Activated CD8-positive, alpha-beta memory T cell treated with anti-CD3 and anti-CD28 coated beads, Interleukin-2, amount 10 ng/mL, durations not matched to agents 7 days and 5 days (primary cell): ENCODE results near the gene RNF145. TPM values are rescaled to one million over a fixed set of nuclear protein-coding genes. Genes with fewer than 3 reads are reported as not detected.
A peak's percentile ranks its signal among the peaks of the same experiment; 100 is the strongest.
"Not testable (repeated sequence)": the region's sequence is repeated elsewhere in the genome, so short reads cannot be mapped to it uniquely, and the experiment has no call there.

Source experiments
- ATAC-seq: fragments of 150-1000 bp; cut with Tn5 transposase; one replicate; pipeline ENCODE4 v1.10.0; 2021; ENCODE audit warnings: moderate library complexity
- CTCF ChIA-PET: fragments of 350-600 bp; sonication (Branson Sonifier 250); formaldehyde crosslinking; loops from one replicate; lab custom pipeline; 2021; ENCODE audit warnings: antibody characterized with exemption; lab: Charles Lee
- DNase-seq: peaks from one replicate; pipeline ENCODE4 v3.0.0-alpha.2; 2020
- H3K27ac Mint-ChIP-seq: one replicate; pipeline ENCODE4 v1.8.0; 2021; ENCODE audit warnings: mild to moderate bottlenecking, mixed read lengths
- H3K27me3 Mint-ChIP-seq: one replicate; pipeline ENCODE4 v1.8.0; 2021; ENCODE audit warnings: mixed read lengths
- H3K36me3 Mint-ChIP-seq: one replicate; pipeline ENCODE4 v1.8.0; 2021; ENCODE audit warnings: mild to moderate bottlenecking, mixed read lengths
- H3K4me1 Mint-ChIP-seq: one replicate; pipeline ENCODE4 v1.8.0; 2021; ENCODE audit warnings: mixed read lengths
- H3K4me3 Mint-ChIP-seq: one replicate; pipeline ENCODE4 v1.8.0; 2021; ENCODE audit warnings: mild to moderate bottlenecking, moderate library complexity, mixed read lengths
- H3K9me3 Mint-ChIP-seq: one replicate; pipeline ENCODE4 v1.8.0; 2022; ENCODE audit warnings: low read depth, mixed read lengths
- total RNA-seq, 2 experiments: library from RNA; stranded (reverse); gene quantifications; one replicate each; pipeline ENCODE4 v1.2.3, GENCODE V29; 2021

Gene RNF145
- total RNA-seq, 2 experiments from 2014 or later, result 93.9 to 111 TPM

DNA sequence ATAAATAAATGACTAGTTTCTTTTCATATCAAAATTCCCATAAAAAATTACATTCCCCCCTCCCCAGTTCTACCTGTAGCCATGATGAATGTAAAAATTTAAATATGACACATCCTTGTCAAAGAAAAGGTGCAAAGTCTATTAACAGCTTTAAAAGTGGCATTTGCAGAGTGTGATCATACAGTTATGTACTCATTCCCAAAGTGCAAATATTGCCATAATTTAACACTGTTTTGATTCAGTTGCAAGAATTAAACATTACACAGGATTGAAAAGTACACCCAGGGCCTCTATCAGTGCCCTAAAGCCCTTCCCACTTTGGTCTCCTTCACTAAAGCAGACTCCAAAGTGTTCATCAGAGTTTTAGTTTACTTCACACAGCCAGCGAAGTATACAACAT, 51.8 kb downstream of the RNF145 start:
- DNase-seq, result no peak
- peaks cover 33% of the 10 kb centered on the region for H3K36me3 Mint-ChIP-seq
- no peaks in the 10 kb centered on the region for H3K27me3 Mint-ChIP-seq
- no peak overlapping the region for H3K4me3 Mint-ChIP-seq
- peaks cover 20% of the 10 kb centered on the region for H3K4me1 Mint-ChIP-seq
- H3K27ac Mint-ChIP-seq, result no peak overlapping the region
- CTCF ChIA-PET, result interaction anchor here (0.7 to 3.3 kb wide), 25 partner anchors 10 to 830 kb away, joined by 3 to 58 read pairs (median 5); no protein-coding TSS in a partner anchor
- H3K9me3 Mint-ChIP-seq, result no peaks in the 10 kb centered on the region
- no peak for ATAC-seq

DNA sequence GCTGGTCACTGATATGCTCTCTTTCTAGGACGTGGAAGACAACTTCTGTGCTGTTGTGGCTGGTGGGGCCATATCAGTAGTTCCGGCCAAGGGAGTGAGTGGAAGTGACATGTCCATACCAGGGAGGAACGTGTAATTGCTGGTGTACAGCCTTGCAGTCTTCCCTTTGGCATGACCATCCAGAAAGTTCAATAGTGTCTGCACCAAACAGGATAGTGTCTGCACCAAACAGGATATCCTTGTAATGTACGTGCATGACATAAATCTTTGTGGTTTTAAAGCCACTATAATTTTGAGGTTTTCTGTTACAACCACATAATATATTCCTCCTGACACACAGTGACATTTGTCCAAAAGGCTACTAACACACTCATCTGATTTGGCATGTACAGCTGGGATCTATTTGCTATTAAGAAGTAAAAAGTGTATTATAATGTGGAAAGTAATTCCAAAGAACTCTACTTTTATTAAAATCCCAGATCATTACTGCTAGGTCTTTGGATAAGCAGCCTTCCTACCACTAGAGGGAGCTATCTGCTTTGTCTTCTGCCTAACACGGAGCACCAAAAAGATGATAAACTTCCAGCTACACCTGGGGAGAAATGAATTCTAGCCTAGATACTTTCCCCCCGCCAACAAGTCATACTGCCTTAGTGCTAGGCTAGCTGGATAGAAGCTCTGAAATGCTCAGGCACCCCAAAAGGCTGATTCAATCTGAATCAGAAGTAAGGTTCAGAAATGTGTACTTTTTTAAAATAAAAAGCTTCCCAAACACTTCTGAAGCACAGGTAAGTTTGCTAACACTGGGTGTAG, 52.7 kb downstream of the RNF145 start:
- DNase-seq (peak; percentile 46), ATAC-seq (peak; percentile 86)
- no peak overlapping the region for H3K27ac Mint-ChIP-seq
- no peaks in the 10 kb centered on the region for H3K27me3 Mint-ChIP-seq
- CTCF ChIA-PET, result interaction anchor here (0.7 to 3.3 kb wide), 37 partner anchors 9 to 831 kb away, joined by 3 to 58 read pairs (median 4); no protein-coding TSS in a partner anchor
- H3K36me3 Mint-ChIP-seq, result peaks cover 29% of the 10 kb centered on the region
- no peak overlapping the region for H3K4me3 Mint-ChIP-seq
- H3K4me1 Mint-ChIP-seq, result peaks cover 17% of the 10 kb centered on the region
- H3K9me3 Mint-ChIP-seq, result no peaks in the 10 kb centered on the region

DNA sequence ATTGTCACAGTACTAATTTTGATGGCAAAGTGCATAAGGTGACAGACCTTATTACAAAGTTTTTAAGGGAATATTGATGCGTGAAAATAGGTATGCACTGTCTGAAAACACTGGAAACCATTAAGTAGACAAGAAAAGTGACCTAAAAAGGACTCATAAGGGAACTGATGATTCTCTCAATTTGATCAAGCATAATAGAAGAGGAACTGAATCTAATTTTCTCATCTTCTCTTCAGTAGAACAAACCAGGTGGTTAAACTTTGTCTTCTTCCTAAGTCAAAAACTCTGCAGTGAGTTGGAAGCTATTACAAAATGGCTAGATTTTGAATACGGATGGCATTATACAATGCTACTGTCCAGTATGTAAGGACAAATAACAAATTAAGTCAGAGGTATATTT, 53.4 kb downstream of the RNF145 start:
- peaks cover 24% of the 10 kb centered on the region for H3K36me3 Mint-ChIP-seq
- ATAC-seq, result no peak
- no peaks in the 10 kb centered on the region for H3K9me3 Mint-ChIP-seq
- no peak for DNase-seq
- H3K27ac Mint-ChIP-seq, result no peak overlapping the region
- no peak overlapping the region for H3K4me3 Mint-ChIP-seq
- H3K4me1 Mint-ChIP-seq, result peaks cover 17% of the 10 kb centered on the region
- peaks cover 2% of the 10 kb centered on the region for H3K27me3 Mint-ChIP-seq
- CTCF ChIA-PET, result interaction anchor here (1.1 to 3.3 kb wide), 16 partner anchors 12 to 831 kb away, joined by 3 to 58 read pairs (median 7); no protein-coding TSS in a partner anchor

DNA sequence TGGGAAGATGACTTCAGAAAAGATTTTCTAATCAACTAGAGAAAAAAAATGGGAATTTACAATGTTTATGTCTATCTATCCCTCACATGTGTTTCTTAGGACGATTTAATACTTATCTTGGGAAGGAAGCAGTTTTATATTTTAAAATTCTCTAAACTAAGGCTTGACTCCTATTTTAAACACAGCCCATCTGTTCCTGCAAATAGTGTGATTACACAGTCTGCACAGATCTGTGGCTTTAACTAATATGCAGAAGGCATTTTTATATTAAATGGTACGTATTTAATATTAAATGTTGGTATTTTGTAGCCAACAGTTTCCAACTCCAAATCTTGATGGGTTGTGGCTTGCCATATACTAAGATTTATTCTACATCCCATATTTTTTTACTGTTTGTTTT, 56.5 kb downstream of the RNF145 start:
- H3K27ac Mint-ChIP-seq, result no peak overlapping the region
- H3K4me3 Mint-ChIP-seq, result no peak overlapping the region
- ATAC-seq, result no peak
- H3K27me3 Mint-ChIP-seq, result peaks cover 13% of the 10 kb centered on the region
- peaks cover 14% of the 10 kb centered on the region for H3K4me1 Mint-ChIP-seq
- CTCF ChIA-PET, result interaction anchor here (0.8 to 1.2 kb wide), 2 partner anchors 17 to 20 kb away, joined by 3 read pairs; no protein-coding TSS in a partner anchor
- H3K9me3 Mint-ChIP-seq, result no peaks in the 10 kb centered on the region
- DNase-seq, result no peak
- H3K36me3 Mint-ChIP-seq, result peaks cover 7% of the 10 kb centered on the region

DNA sequence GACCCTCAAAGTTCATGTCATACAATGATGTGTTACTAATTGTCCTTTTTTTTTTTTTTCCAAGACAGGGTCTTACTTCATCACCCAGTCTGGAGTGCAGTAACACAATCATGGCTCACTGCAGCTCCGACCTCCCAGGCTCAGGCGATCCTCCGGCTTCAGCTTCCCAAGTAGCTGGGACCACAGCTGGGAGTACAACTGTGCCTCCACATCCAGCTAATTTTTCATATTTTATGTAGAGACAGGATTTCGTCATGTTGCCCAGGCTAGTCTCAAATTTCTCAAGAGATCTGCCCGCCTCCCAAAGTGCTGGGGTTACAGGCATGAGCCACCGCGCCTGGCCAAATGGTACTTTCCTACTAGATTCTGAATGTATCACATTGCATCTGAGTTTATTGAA, 60.3 kb downstream of the RNF145 start:
- no peaks in the 10 kb centered on the region for H3K9me3 Mint-ChIP-seq
- DNase-seq, result no peak
- H3K4me3 Mint-ChIP-seq, result no peak overlapping the region
- H3K36me3 Mint-ChIP-seq, result no peaks in the 10 kb centered on the region
- no peak overlapping the region for H3K27ac Mint-ChIP-seq
- peaks cover 28% of the 10 kb centered on the region for H3K27me3 Mint-ChIP-seq
- no peaks in the 10 kb centered on the region for H3K4me1 Mint-ChIP-seq
- no peak for ATAC-seq
- CTCF ChIA-PET, result interaction anchor here (1.2 kb wide), 1 partner anchor 454 kb away, joined by 3 read pairs; no protein-coding TSS in a partner anchor

DNA sequence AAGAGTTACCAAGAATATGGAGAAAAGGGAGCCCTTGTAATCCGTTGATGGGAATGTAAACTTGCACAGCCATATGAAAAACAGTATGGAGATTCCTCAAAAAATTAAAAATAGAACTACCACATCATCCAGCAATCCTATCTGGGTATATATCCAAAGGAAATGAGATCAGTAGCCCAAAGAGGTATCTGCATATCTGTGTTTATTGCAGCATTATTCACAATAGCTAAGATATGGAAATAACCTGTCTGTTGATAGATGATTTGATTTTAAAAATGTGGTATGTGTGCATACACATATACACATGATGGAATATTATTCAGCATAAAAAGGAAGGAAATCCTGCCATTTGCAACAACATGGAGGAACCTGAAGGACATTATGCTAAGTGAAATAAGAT, 61.4 kb downstream of the RNF145 start:
- Mint-ChIP-seq H3K36me3 (no peaks in the 10 kb centered on the region), H3K4me3 (no peak overlapping the region), H3K27ac (no peak overlapping the region), H3K4me1 (no peaks in the 10 kb centered on the region), H3K9me3 (no peaks in the 10 kb centered on the region), H3K27me3 (peaks cover 39% of the 10 kb centered on the region)
- DNase-seq (no peak), ATAC-seq (no peak)
- CTCF ChIA-PET, result interaction anchor here (0.8 to 1.7 kb wide), 2 partner anchors 9 to 41 kb away, joined by 3 to 4 read pairs; no protein-coding TSS in a partner anchor

DNA sequence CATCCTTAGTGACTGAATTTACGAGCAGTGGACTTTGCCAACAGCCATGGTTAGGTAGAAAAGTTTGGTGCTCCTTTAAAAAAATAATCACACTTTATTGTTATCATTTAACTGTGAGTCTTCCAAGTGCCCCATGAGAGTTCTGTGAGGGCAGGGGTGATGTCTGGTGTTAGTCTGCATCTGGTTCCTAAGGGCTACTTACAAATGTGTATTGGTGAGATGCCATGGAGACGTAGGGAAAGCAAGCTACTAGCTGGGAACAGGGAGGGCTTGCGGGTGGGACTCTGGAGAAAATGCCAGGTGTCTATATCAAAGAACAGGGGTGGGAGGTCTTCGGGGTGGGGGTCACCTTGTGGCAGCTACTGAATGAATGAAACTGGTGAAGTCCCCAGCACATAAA, 62.5 kb downstream of the RNF145 start:
- Mint-ChIP-seq H3K4me3 (no peak overlapping the region), H3K36me3 (no peaks in the 10 kb centered on the region), H3K27ac (no peak overlapping the region), H3K27me3 (peaks cover 50% of the 10 kb centered on the region), H3K4me1 (no peaks in the 10 kb centered on the region), H3K9me3 (no peaks in the 10 kb centered on the region)
- ATAC-seq, result no peak
- no peak for DNase-seq
- CTCF ChIA-PET, result interaction anchor here (0.9 to 1.7 kb wide), 3 partner anchors 10 to 840 kb away, joined by 3 to 4 read pairs (median 3); no protein-coding TSS in a partner anchor

DNA sequence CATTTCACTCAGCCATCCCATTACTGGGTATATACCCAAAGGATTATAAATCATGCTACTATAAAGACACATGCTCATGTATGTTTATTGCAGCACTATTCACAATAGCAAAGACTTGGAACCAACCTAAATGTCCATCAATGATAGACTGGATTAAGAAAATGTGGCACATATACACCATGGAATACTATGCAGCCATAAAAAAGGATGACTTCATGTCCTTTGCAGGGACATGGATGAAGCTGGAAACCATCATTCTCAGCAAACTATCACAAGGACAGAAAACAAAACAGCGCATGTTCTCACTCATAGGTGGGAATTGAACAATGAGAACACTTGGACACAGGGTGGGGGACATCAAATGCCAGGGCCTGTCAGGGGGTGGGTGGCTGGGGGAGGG, 64.2 kb downstream of the RNF145 start:
- H3K4me3 Mint-ChIP-seq, H3K27ac Mint-ChIP-seq, CTCF ChIA-PET, H3K36me3 Mint-ChIP-seq, DNase-seq, ATAC-seq, H3K9me3 Mint-ChIP-seq, H3K4me1 Mint-ChIP-seq: not testable (repeated sequence)
- peaks cover 56% of the 10 kb centered on the region for H3K27me3 Mint-ChIP-seq

DNA sequence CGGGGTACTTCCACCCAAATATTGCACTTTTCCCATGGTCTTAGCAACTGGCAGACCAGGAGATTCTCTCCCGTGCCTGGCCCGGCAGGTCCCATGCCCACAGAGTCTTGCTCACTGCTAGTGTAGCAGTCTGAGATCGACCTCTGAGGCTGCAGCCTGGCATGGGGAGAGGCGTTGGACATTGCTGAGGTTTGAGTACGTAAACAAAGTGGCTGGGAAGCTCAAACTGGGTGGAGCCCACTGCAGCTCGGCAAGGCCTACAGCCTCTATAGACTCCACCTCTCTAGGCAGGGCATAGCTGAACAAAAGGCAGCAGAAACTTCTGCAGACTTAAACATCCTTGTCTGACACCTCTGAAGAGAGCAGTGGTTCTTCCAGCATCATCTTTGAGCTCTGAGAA, 69.6 kb downstream of the RNF145 start:
- Mint-ChIP-seq H3K27ac (no peak overlapping the region), H3K9me3 (no peaks in the 10 kb centered on the region), H3K36me3 (no peaks in the 10 kb centered on the region), H3K27me3 (peaks cover 42% of the 10 kb centered on the region), H3K4me1 (no peaks in the 10 kb centered on the region), H3K4me3 (no peak overlapping the region)
- no peak for ATAC-seq
- CTCF ChIA-PET, result no interaction called here
- no peak for DNase-seq

DNA sequence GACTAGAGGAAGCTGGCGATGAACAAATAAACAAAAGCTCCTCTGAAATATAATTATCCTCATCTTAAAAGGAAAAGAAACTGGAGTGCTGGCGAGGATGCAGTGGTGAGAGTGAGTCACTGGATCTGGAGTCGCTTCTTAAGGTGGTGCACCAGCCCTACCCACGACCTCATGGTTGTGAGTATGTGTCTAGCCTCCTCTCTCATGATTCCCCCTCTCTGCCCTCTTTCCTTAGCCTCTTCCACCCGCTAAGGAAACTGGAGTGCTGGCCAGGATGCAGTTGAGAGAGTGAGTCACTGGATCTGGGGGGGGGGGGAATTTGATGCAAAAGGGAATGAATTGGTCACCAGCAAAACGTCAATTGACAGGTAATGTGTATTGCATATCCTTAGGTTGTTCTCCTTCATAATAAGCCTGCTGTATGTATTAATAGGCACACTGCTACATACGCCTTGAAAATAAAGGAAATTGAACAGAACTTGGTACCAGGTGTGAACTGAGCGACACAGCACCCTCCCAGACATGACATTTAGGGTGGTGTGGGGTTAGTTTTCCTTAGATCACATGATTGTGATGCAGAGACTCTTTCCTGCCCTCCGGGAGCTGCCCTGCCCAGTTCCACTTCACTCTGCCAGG, 73.3 kb downstream of the RNF145 start:
- Mint-ChIP-seq H3K9me3 (no peaks in the 10 kb centered on the region), H3K4me1 (no peaks in the 10 kb centered on the region), H3K36me3 (no peaks in the 10 kb centered on the region), H3K27me3 (peaks cover 22% of the 10 kb centered on the region), H3K4me3 (no peak overlapping the region), H3K27ac (no peak overlapping the region)
- DNase-seq (no peak), ATAC-seq (no peak)
- CTCF ChIA-PET, result interaction anchor here (1.3 kb wide), 1 partner anchor 440 kb away, joined by 9 read pairs; no protein-coding TSS in a partner anchor

DNA sequence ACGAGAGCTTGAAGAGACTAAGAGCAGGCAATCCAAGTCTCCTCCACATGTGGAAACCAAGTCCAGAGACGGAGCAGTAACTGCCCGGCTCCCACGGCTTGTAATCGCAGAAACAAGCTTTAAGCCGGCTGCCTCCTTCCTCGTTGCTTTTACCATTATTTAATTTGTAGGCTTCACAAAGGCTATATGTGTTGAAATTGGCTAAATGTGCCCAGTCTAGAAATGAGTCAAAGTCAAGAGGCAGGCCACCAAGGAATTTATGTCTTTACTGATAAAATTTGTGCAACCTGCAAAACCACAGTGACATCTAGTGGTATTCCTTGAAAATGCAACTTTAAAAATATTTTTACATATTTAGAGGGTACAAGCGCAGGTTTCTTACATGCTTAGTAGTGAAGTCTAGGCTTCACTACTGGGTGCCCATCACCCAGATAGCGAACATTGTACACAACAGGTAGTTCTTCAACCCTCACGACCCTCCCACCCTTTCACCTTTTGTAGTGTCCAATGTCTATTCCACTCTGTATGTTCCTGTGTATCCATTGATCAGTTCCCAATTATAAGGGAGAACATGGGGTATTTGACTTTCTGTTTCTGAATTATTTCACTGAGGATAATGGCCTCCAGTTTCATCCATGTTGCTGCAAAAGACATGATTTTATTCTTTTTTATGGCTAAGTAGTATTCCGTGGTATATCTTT, 76.2 kb downstream of the RNF145 start:
- Mint-ChIP-seq H3K36me3 (no peaks in the 10 kb centered on the region), H3K9me3 (no peaks in the 10 kb centered on the region), H3K27me3 (peaks cover 24% of the 10 kb centered on the region), H3K27ac (no peak overlapping the region), H3K4me3 (no peak overlapping the region), H3K4me1 (no peaks in the 10 kb centered on the region)
- peak; percentile 42 for ATAC-seq
- DNase-seq, result no peak
- CTCF ChIA-PET, result interaction anchor here (0.7 to 4.3 kb wide), 11 partner anchors 13 to 1058 kb away, joined by 3 to 43 read pairs (median 3); no protein-coding TSS in a partner anchor

DNA sequence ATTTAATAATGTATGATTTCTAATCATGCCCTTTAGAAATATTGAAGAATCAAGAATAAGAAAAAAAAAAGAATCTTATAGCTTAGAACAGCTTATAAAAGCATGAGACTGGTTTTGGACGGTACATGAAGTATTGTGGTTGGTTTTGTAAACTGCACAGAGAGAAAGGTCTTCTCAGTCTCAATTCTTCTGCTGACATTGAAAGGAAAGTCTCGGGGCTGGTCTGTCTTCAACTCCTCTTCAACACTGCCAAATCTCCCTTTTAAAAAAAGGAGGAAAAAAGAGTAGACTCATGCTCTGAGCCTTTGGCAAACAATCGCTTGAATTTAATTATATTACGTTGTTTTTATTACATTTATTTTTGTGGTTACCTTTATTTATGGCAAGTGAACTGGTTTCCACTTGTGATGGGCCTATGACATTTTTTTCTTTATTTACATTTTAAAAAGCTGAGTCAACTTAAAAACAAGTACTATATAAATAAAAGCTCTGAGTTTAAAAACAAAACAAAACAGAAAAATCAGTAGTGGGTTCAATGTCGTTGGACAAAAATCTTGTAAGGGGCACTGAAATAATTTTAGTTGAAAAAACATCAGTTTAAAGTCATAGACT, 76.8 kb downstream of the RNF145 start:
- H3K4me3 Mint-ChIP-seq, result no peak overlapping the region
- no peaks in the 10 kb centered on the region for H3K36me3 Mint-ChIP-seq
- ATAC-seq, result no peak
- H3K4me1 Mint-ChIP-seq, result no peaks in the 10 kb centered on the region
- H3K27ac Mint-ChIP-seq, result no peak overlapping the region
- H3K27me3 Mint-ChIP-seq, result peaks cover 31% of the 10 kb centered on the region
- no peak for DNase-seq
- no peaks in the 10 kb centered on the region for H3K9me3 Mint-ChIP-seq
- CTCF ChIA-PET, result interaction anchor here (0.7 to 4.3 kb wide), 15 partner anchors 10 to 1057 kb away, joined by 3 to 43 read pairs (median 4); no protein-coding TSS in a partner anchor
